ENCODE results near the gene NIPBL.

DNA sequence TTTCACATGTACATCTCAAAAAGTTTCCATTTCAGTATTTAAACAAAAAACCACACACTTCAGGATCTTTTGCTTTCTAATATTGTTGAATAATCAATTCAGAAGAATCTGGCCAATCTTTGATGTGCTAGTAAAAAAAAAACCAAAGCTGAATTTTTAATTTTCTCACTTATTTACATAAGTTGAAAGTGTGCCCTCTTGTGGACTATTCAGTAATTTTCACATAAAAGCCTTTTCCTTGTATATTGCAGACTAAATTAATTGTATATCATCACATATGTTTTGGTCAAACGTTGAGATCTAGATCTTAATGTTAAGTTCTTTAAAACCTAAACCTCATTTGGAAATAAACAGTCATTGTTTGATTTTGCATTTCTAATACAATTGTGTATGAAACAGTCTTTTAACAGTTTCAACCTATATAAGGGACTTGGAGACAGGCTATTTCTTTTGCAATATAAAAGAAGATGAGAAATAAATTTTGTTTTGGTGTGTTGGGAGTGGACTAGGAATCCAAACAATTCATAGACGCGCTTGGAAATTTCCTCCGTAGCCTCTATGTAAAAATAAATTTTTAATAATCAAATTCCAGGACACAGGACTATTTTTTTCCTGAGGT, 68.1 kb downstream of the NIPBL start:
- TF ChIP-seq, protein P1, sequence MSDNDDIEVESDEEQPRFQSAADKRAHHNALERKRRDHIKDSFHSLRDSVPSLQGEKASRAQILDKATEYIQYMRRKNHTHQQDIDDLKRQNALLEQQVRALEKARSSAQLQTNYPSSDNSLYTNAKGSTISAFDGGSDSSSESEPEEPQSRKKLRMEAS (IDR thresholded peaks at IDR 0.05; ENCODE audit: low read depth) = no peak
- TF ChIP-seq, protein P2, sequence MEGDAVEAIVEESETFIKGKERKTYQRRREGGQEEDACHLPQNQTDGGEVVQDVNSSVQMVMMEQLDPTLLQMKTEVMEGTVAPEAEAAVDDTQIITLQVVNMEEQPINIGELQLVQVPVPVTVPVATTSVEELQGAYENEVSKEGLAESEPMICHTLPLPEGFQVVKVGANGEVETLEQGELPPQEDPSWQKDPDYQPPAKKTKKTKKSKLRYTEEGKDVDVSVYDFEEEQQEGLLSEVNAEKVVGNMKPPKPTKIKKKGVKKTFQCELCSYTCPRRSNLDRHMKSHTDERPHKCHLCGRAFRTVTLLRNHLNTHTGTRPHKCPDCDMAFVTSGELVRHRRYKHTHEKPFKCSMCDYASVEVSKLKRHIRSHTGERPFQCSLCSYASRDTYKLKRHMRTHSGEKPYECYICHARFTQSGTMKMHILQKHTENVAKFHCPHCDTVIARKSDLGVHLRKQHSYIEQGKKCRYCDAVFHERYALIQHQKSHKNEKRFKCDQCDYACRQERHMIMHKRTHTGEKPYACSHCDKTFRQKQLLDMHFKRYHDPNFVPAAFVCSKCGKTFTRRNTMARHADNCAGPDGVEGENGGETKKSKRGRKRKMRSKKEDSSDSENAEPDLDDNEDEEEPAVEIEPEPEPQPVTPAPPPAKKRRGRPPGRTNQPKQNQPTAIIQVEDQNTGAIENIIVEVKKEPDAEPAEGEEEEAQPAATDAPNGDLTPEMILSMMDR (IDR thresholded peaks at IDR 0.05) = peak; percentile 79

Data from SK-N-SH (cell line).